ENCODE results near the gene ZFHX3. TPM values are rescaled to one million over a fixed set of nuclear protein-coding genes. Genes with fewer than 3 reads are reported as not detected.

ZFHX3 gene
- total and polyA plus RNA-seq, 2 of the 8 experiments (the other 6 are each of a cell fraction or from before 2014, with no cell fraction given): 0.08 to 0.99 TPM

GRCh38 chr16:72926177-72927070, 121.5 kb downstream of the ZFHX3 start:
- no peak for DNase-seq (ENCODE audit: low read depth in 1 of 2, low spot score in 2 of 2)
- Histone ChIP-seq H2BK15ac (ENCODE audit: low read length) (no peak overlapping the region), H3K79me2 (ENCODE audit: control insufficient read depth in 1 of 2, insufficient read depth in 2 of 2, low read length in 2 of 2) (no peaks in the 10 kb centered on the region), H3K4me2 (ENCODE audit: insufficient read depth in 1 of 2, low read depth in 2 of 2, low read length in 2 of 2) (no peak overlapping the region), H2BK20ac (ENCODE audit: low read length) (no peak overlapping the region), H3K14ac (ENCODE audit: insufficient read length) (no peak overlapping the region), H4K91ac (replicated peaks; ENCODE audit: insufficient read length, low read length) (no peak overlapping the region), H2AK5ac (ENCODE audit: low read depth, low read length) (no peak overlapping the region), H3K9ac (replicated peaks in 1 of 4; ENCODE audit: extremely low read depth in 1 of 4, low read depth in 3 of 4, low read length in 3 of 4) (no peak overlapping the region), H3K27me3 (replicated peaks in 1 of 4; ENCODE audit: control insufficient read depth in 3 of 4, extremely low read depth in 1 of 4, insufficient read depth in 3 of 4, low read length in 3 of 4) (no peaks in the 10 kb centered on the region), H2BK120ac (replicated peaks; ENCODE audit: low read depth, low read length) (no peak overlapping the region), H3K56ac (replicated peaks; ENCODE audit: insufficient read length, low read depth, low read length) (no peak overlapping the region), H3K9me3 (ENCODE audit: insufficient read depth in 2 of 2, low read depth in 1 of 2, low read length in 1 of 2) (no peaks in the 10 kb centered on the region), H4K5ac (ENCODE audit: insufficient read length, low read depth, low read length) (no peak overlapping the region), H2BK12ac (ENCODE audit: low read depth, low read length) (no peak overlapping the region), H3K79me1 (ENCODE audit: low read depth, low read length) (no peaks in the 10 kb centered on the region), H3K4me1 (replicated peaks in 1 of 4; ENCODE audit: control insufficient read depth in 3 of 4, insufficient read depth in 4 of 4, low read length in 3 of 4) (peaks cover 0 to 5% (median 1%) of the 10 kb centered on the region in 4 experiments; a peak in 3 of 7 replicates), H3K4ac (replicated peaks; ENCODE audit: insufficient read length, low read depth, low read length) (no peak overlapping the region), H4K8ac (ENCODE audit: extremely low read depth, insufficient read depth, low read length) (no peak overlapping the region; the same call in 1 of the 2 replicates), H4K20me1 (replicated peaks in 1 of 2; ENCODE audit: control insufficient read depth in 1 of 2, insufficient read depth in 2 of 2, low read length in 2 of 2) (no peaks in the 10 kb centered on the region), H3K18ac (ENCODE audit: extremely low read depth, low read length) (no peak overlapping the region; the same call in 1 of the 2 replicates), H3K4me3 (ENCODE audit: extremely low read depth in 1 of 4, insufficient read depth in 2 of 4, low read depth in 3 of 4, low read length in 4 of 4) (no peak overlapping the region), H3K27ac (ENCODE audit: low read depth, low read length) (no peak overlapping the region), H3K23ac (ENCODE audit: insufficient read length) (no peak overlapping the region), H3K23me2 (ENCODE audit: low read depth, low read length) (no peaks in the 10 kb centered on the region), H3K36me3 (ENCODE audit: control insufficient read depth in 2 of 4, insufficient read depth in 4 of 4, low read length in 3 of 4) (no peaks in the 10 kb centered on the region), H2AFZ (ENCODE audit: low read length) (no peak overlapping the region), H2BK5ac (ENCODE audit: low read depth, low read length) (no peak overlapping the region)
- ChIA-PET POLR2A (ENCODE audit: partially characterized antibody) (no interaction called here), CTCF (ENCODE audit: partially characterized antibody) (interaction anchor here (1.0 to 1.5 kb wide), 2 partner anchors 79 to 94 kb away, joined by 3 to 4 read pairs; no protein-coding TSS in a partner anchor)
- FAIRE-seq: no peak
- 84% methylated on average over 12 of the region's 12 CpGs; no CpG with 5 or more reads in 1 of the 2 experiments for WGBS, 2 experiments (ENCODE audit: extremely low coverage in 1 of 2, insufficient coverage in 1 of 2, insufficient read length in 1 of 2, insufficient replicate concordance in 2 of 2, low coverage in 1 of 2, low lambda C conversion rate in 2 of 2, missing lambda C conversion rate in 1 of 2)
- TF ChIP-seq ATF3 (IDR thresholded peaks at IDR 0.05; ENCODE audit: insufficient read depth, low read depth, low read length) (no peak), POLR2AphosphoS5 (IDR thresholded peaks at IDR 0.05; ENCODE audit: low read depth, low read length) (no peak)
